Stimulated activated CD8-positive, alpha-beta memory T cell treated with anti-CD3 and anti-CD28 coated beads, Interleukin-4, amount 100 ng/mL, for 24 hours (primary cell): ENCODE measurements around the gene ARFIP1.

ENCODE experiments used
- DNase-seq: peaks from one replicate; pipeline ENCODE4 v3.0.0-alpha.2; 2020; ENCODE audit warnings: low read depth

Gene ARFIP1

GRCh38 chr4:152939621-152940020 lies 159.9 kb downstream of the ARFIP1 start:
- DNase-seq: no peak

GRCh38 chr4:152940461-152940860 lies 160.7 kb downstream of the ARFIP1 start:
- no peak for DNase-seq

GRCh38 chr4:152941411-152941810 lies 161.7 kb downstream of the ARFIP1 start:
- no peak for DNase-seq

GRCh38 chr4:152942346-152942745 lies 162.6 kb downstream of the ARFIP1 start:
- DNase-seq: no peak

GRCh38 chr4:152943672-152944071 lies 163.9 kb downstream of the ARFIP1 start:
- no peak for DNase-seq

- no peak for DNase-seq
These were observed 165.0 kb downstream of the ARFIP1 start for GRCh38 chr4:152944666-152945320.

- no peak for DNase-seq
These were observed 165.9 kb downstream of the ARFIP1 start for GRCh38 chr4:152945639-152946038.

- DNase-seq: no peak
These were observed 166.7 kb downstream of the ARFIP1 start for GRCh38 chr4:152946446-152946845.

- DNase-seq: no peak
These were observed 167.6 kb downstream of the ARFIP1 start for GRCh38 chr4:152947311-152947710.

- no peak for DNase-seq
These were observed 170.2 kb downstream of the ARFIP1 start for GRCh38 chr4:152949930-152950329.

- DNase-seq: no peak
These were observed 170.9 kb downstream of the ARFIP1 start for GRCh38 chr4:152950402-152951274.

- DNase-seq: no peak
These were observed 171.6 kb downstream of the ARFIP1 start for GRCh38 chr4:152951348-152951747.

- DNase-seq: no peak
These were observed 173.8 kb downstream of the ARFIP1 start for GRCh38 chr4:152953514-152953913.

GRCh38 chr4:152954741-152955140 lies 175.0 kb downstream of the ARFIP1 start:
- DNase-seq: no peak

GRCh38 chr4:152956147-152956546 lies 176.4 kb downstream of the ARFIP1 start:
- no peak for DNase-seq

GRCh38 chr4:152956650-152957436 lies 177.1 kb downstream of the ARFIP1 start:
- no peak for DNase-seq

GRCh38 chr4:152957437-152958171 lies 177.8 kb downstream of the ARFIP1 start:
- DNase-seq: no peak

- DNase-seq: no peak
These were observed 179.3 kb downstream of the ARFIP1 start for GRCh38 chr4:152959080-152959479.

- no peak for DNase-seq
These were observed 180.3 kb downstream of the ARFIP1 start for GRCh38 chr4:152960082-152960481.

GRCh38 chr4:152961014-152961772 lies 181.4 kb downstream of the ARFIP1 start:
- DNase-seq: no peak

GRCh38 chr4:152961773-152962115 lies 182.0 kb downstream of the ARFIP1 start:
- DNase-seq: no peak
